Adrenal gland (tissue), 5 donors: Measurements from ENCODE around the gene NAT14.

Experiments used
- CTCF ChIP-seq, 6 experiments: fragments of 450-650 bp in 4 of 6; fragments of 200-600 bp in 2 of 6; sonication (generic) in 1 of 6; IDR thresholded peaks; 1 replicate in 5 of 6; 2 replicates in 1 of 6; pipeline versions ENCODE4 v1.5.1 to v1.8.0; 2016 to 2021; ENCODE audit warnings: antibody characterized with exemption in 6 of 6, mild to moderate bottlenecking in 2 of 6, moderate library complexity in 1 of 6
- POLR2A ChIP-seq, 2 donors: fragments of 450-650 bp; IDR thresholded peaks; one replicate each; pipeline ENCODE4 v1.6.1; 2017; ENCODE audit warnings: antibody characterized with exemption in 2 of 2, mild to moderate bottlenecking in 2 of 2, moderate library complexity in 1 of 2
- donor health status: DM: no; HTN: no; CAD: no.

- no peak for TF ChIP-seq POLR2A (IDR thresholded peaks at IDR 0.05)
- no peak for TF ChIP-seq CTCF (IDR thresholded peaks at IDR 0.05)
Observed at GRCh38 chr19:55535965-55536350, 51.0 kb downstream of the NAT14 start.
